C4-2B (cell line): Measurements from ENCODE around the gene FAM227B.
"Not testable (repeated sequence)": the region's sequence is repeated elsewhere in the genome, so short reads cannot be mapped to it uniquely, and the experiment has no call there.

Experiments used
- H3K27ac ChIP-seq: fragments of 450-650 bp; 2 replicates; pipeline ENCODE4 v1.5.1; 2017
- CTCF ChIP-seq: fragments of 450-650 bp; conservative IDR thresholded peaks from 2 replicates; pipeline ENCODE4 v1.5.1; 2017; ENCODE audit warnings: mild to moderate bottlenecking
- ZFX ChIP-seq: fragments of 450-650 bp; IDR thresholded peaks from 2 replicates; pipeline ENCODE4 v1.6.1; 2017

The FAM227B gene

GRCh38 chr15:49361370-49361769 lies 259.2 kb downstream of the FAM227B start:
- TF ChIP-seq ZFX = no peak
- TF ChIP-seq CTCF = no peak
- no peak overlapping the region for H3K27ac ChIP-seq

- not testable (repeated sequence) for H3K27ac ChIP-seq
Observed at GRCh38 chr15:49354439-49354838, 266.2 kb downstream of the FAM227B start.

GRCh38 chr15:49343546-49343945 lies 277.1 kb downstream of the FAM227B start:
- H3K27ac ChIP-seq = no peak overlapping the region
- TF ChIP-seq ZFX (no peak), CTCF (no peak)

GRCh38 chr15:49339656-49340055 lies 281.0 kb downstream of the FAM227B start:
- TF ChIP-seq CTCF = no peak
- no peak for TF ChIP-seq ZFX
- H3K27ac ChIP-seq = no peak overlapping the region

- TF ChIP-seq CTCF (no peak), ZFX (no peak)
- no peak overlapping the region for H3K27ac ChIP-seq
Observed at GRCh38 chr15:49331951-49332350, 288.7 kb downstream of the FAM227B start.

- H3K27ac ChIP-seq = no peak overlapping the region
- TF ChIP-seq CTCF = no peak
- no peak for TF ChIP-seq ZFX
Observed at GRCh38 chr15:49331442-49331841, 289.2 kb downstream of the FAM227B start.

- no peak for TF ChIP-seq ZFX
- no peak for TF ChIP-seq CTCF
- no peak overlapping the region for H3K27ac ChIP-seq
Observed at GRCh38 chr15:49330166-49330565, 290.5 kb downstream of the FAM227B start.

- no peak overlapping the region for H3K27ac ChIP-seq
- no peak for TF ChIP-seq ZFX
- TF ChIP-seq CTCF = no peak
Observed at GRCh38 chr15:49328941-49329340, 291.7 kb downstream of the FAM227B start.
